WTC11 (cell line): Measurements from ENCODE around the gene DUOX1.

Experiments used
- GABPB1 ChIP-seq: sonication (generic); formaldehyde crosslinking; IDR thresholded peaks from 2 replicates; pipeline ENCODE4 v1.8.1; 2023; ENCODE audit warnings: mild to moderate bottlenecking, missing genetic modification reagents
- JUN ChIP-seq: sonication (generic); formaldehyde crosslinking; IDR thresholded peaks from 2 replicates; pipeline ENCODE4 v1.8.0; 2023; ENCODE audit warnings: mild to moderate bottlenecking, missing genetic modification reagents
- RORB ChIP-seq: fragments of 250-450 bp; sonication (Bioruptor Pico); IDR thresholded peaks from 2 replicates; pipeline ENCODE4 v1.9.0; 2021; ENCODE audit warnings: mild to moderate bottlenecking
- SP1 ChIP-seq: sonication (generic); formaldehyde crosslinking; conservative IDR thresholded peaks from 2 replicates; pipeline ENCODE4 v1.8.1; 2022; ENCODE audit warnings: missing genetic modification reagents
- TCF7 ChIP-seq: sonication (generic); formaldehyde crosslinking; IDR thresholded peaks from 2 replicates; pipeline ENCODE4 v1.8.0; 2022; ENCODE audit warnings: mild to moderate bottlenecking, low read depth, missing genetic modification reagents, moderate library complexity
- TF ChIP-seq, protein P1 (sequence below): sonication (generic); formaldehyde crosslinking; IDR thresholded peaks from 2 replicates; pipeline ENCODE4 v1.8.0; 2022; ENCODE audit warnings: mild to moderate bottlenecking, missing genetic modification reagents
- TF ChIP-seq, protein P2 (sequence below): fragments of 200-600 bp; IDR thresholded peaks from 2 replicates; pipeline ENCODE4 v1.8.0; 2022; ENCODE audit warnings: antibody characterized with exemption
- TF ChIP-seq, protein P3 (sequence below): sonication (generic); formaldehyde crosslinking; IDR thresholded peaks from 2 replicates; pipeline ENCODE4 v1.8.1; 2023; ENCODE audit warnings: mild to moderate bottlenecking, missing genetic modification reagents, moderate library complexity
- TF ChIP-seq, protein P4 (sequence below): sonication (generic); formaldehyde crosslinking; IDR thresholded peaks from 2 replicates; pipeline ENCODE4 v1.8.0; 2022; ENCODE audit warnings: missing genetic modification reagents
- TF ChIP-seq, protein P5 (sequence below): sonication (generic); formaldehyde crosslinking; IDR thresholded peaks from 2 replicates; pipeline ENCODE4 v1.8.0; 2022; ENCODE audit warnings: mild to moderate bottlenecking, missing genetic modification reagents

DNA sequence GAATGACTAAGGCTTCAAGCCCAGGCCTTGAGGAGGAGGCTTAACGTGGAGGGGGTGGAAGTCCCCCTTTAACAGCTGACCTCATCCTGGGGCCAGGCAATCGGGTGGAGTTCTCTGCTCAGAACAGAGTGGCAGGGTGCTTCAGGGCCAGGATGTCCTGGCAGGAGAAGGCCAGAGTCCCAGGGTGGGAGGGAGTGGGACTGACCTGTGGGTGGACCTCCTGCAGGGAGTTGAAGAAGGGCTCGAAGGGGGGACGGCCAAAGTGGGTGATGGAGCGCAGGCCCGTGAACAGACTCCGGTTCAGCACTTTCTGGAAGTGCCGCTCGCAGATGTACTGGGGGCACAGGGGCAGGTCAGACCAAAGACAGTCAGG is 35.5 kb upstream of the DUOX1 start:
- TF ChIP-seq, protein P1, sequence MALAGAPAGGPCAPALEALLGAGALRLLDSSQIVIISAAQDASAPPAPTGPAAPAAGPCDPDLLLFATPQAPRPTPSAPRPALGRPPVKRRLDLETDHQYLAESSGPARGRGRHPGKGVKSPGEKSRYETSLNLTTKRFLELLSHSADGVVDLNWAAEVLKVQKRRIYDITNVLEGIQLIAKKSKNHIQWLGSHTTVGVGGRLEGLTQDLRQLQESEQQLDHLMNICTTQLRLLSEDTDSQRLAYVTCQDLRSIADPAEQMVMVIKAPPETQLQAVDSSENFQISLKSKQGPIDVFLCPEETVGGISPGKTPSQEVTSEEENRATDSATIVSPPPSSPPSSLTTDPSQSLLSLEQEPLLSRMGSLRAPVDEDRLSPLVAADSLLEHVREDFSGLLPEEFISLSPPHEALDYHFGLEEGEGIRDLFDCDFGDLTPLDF (CRISPR knock-in tag), result no peak
- no peak for TF ChIP-seq GABPB1 (CRISPR knock-in tag)
- no peak for TF ChIP-seq TCF7 (CRISPR knock-in tag)
- TF ChIP-seq, protein P2, sequence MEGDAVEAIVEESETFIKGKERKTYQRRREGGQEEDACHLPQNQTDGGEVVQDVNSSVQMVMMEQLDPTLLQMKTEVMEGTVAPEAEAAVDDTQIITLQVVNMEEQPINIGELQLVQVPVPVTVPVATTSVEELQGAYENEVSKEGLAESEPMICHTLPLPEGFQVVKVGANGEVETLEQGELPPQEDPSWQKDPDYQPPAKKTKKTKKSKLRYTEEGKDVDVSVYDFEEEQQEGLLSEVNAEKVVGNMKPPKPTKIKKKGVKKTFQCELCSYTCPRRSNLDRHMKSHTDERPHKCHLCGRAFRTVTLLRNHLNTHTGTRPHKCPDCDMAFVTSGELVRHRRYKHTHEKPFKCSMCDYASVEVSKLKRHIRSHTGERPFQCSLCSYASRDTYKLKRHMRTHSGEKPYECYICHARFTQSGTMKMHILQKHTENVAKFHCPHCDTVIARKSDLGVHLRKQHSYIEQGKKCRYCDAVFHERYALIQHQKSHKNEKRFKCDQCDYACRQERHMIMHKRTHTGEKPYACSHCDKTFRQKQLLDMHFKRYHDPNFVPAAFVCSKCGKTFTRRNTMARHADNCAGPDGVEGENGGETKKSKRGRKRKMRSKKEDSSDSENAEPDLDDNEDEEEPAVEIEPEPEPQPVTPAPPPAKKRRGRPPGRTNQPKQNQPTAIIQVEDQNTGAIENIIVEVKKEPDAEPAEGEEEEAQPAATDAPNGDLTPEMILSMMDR, result no peak
- TF ChIP-seq JUN (CRISPR knock-in tag), result no peak
- no peak for TF ChIP-seq SP1
- no peak for TF ChIP-seq RORB (CRISPR knock-in tag)
- TF ChIP-seq, protein P3, sequence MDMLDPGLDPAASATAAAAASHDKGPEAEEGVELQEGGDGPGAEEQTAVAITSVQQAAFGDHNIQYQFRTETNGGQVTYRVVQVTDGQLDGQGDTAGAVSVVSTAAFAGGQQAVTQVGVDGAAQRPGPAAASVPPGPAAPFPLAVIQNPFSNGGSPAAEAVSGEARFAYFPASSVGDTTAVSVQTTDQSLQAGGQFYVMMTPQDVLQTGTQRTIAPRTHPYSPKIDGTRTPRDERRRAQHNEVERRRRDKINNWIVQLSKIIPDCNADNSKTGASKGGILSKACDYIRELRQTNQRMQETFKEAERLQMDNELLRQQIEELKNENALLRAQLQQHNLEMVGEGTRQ (CRISPR knock-in tag), result no peak
- TF ChIP-seq, protein P4, sequence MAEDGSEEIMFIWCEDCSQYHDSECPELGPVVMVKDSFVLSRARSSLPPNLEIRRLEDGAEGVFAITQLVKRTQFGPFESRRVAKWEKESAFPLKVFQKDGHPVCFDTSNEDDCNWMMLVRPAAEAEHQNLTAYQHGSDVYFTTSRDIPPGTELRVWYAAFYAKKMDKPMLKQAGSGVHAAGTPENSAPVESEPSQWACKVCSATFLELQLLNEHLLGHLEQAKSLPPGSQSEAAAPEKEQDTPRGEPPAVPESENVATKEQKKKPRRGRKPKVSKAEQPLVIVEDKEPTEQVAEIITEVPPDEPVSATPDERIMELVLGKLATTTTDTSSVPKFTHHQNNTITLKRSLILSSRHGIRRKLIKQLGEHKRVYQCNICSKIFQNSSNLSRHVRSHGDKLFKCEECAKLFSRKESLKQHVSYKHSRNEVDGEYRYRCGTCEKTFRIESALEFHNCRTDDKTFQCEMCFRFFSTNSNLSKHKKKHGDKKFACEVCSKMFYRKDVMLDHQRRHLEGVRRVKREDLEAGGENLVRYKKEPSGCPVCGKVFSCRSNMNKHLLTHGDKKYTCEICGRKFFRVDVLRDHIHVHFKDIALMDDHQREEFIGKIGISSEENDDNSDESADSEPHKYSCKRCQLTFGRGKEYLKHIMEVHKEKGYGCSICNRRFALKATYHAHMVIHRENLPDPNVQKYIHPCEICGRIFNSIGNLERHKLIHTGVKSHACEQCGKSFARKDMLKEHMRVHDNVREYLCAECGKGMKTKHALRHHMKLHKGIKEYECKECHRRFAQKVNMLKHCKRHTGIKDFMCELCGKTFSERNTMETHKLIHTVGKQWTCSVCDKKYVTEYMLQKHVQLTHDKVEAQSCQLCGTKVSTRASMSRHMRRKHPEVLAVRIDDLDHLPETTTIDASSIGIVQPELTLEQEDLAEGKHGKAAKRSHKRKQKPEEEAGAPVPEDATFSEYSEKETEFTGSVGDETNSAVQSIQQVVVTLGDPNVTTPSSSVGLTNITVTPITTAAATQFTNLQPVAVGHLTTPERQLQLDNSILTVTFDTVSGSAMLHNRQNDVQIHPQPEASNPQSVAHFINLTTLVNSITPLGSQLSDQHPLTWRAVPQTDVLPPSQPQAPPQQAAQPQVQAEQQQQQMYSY, result no peak
- TF ChIP-seq, protein P5, sequence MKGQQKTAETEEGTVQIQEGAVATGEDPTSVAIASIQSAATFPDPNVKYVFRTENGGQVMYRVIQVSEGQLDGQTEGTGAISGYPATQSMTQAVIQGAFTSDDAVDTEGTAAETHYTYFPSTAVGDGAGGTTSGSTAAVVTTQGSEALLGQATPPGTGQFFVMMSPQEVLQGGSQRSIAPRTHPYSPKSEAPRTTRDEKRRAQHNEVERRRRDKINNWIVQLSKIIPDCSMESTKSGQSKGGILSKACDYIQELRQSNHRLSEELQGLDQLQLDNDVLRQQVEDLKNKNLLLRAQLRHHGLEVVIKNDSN (CRISPR knock-in tag), result no peak
